Osteoblast (primary cell): ENCODE measurements around the gene ZNF652. TPM values are rescaled to one million over a fixed set of nuclear protein-coding genes. Genes with fewer than 3 reads are reported as not detected.
"Not testable (repeated sequence)": the region's sequence is repeated elsewhere in the genome, so short reads cannot be mapped to it uniquely, and the experiment has no call there.

ENCODE experiments used
- DNase-seq: peaks from one replicate; pipeline ENCODE4 v3.0.0; 2011; ENCODE audit warnings: low spot score, mixed read lengths; ENCODE audit not compliant: insufficient read length; ENCODE audit errors: missing footprints
- H2AFZ ChIP-seq: 2 replicates; pipeline ENCODE4 v1.6.0; 2011; ENCODE audit warnings: mild to moderate bottlenecking, low read length
- H3K27ac ChIP-seq: 2 replicates; pipeline ENCODE4 v1.5.1; 2011; ENCODE audit warnings: mild to moderate bottlenecking, low read depth, low read length, moderate library complexity
- H3K27me3 ChIP-seq: 2 replicates; pipeline ENCODE4 v1.6.0; 2012; ENCODE audit warnings: mild to moderate bottlenecking, control low read depth, inconsistent platforms, low read length, moderate library complexity; ENCODE audit not compliant: insufficient read depth
- H3K36me3 ChIP-seq: 2 replicates; pipeline ENCODE4 v1.5.1; 2011; ENCODE audit warnings: mild to moderate bottlenecking, low read length, control low read depth, moderate library complexity; ENCODE audit not compliant: insufficient read depth
- H3K4me1 ChIP-seq: 2 replicates; pipeline ENCODE4 v1.5.1; 2011; ENCODE audit warnings: mild to moderate bottlenecking, low read length, control low read depth, moderate library complexity; ENCODE audit not compliant: insufficient read depth
- H3K4me2 ChIP-seq: 2 replicates; pipeline ENCODE4 v1.6.0; 2011; ENCODE audit warnings: mild to moderate bottlenecking, low read length; ENCODE audit not compliant: insufficient read depth
- H3K4me3 ChIP-seq: fragments of 200-600 bp; sonication (generic); 3 replicates; pipeline ENCODE4 v1.5.1; 2012; ENCODE audit warnings: mild to moderate bottlenecking, low read length, inconsistent platforms; ENCODE audit not compliant: insufficient read depth
- H3K79me2 ChIP-seq: 2 replicates; pipeline ENCODE4 v1.6.0; 2012; ENCODE audit warnings: mild to moderate bottlenecking, low read length, control low read depth, inconsistent platforms; ENCODE audit not compliant: insufficient read depth
- H3K9me3 ChIP-seq: 2 replicates; pipeline ENCODE4 v1.5.1; 2011; ENCODE audit warnings: low read depth, low read length, control low read depth
- H4K20me1 ChIP-seq: 2 replicates; pipeline ENCODE4 v1.6.0; 2012; ENCODE audit warnings: mild to moderate bottlenecking, low read length, control low read depth; ENCODE audit not compliant: insufficient read depth
- CTCF ChIP-seq: IDR thresholded peaks from 2 replicates; pipeline ENCODE4 v1.5.1; 2011; ENCODE audit warnings: mild to moderate bottlenecking, low read depth, low read length, moderate library complexity; ENCODE audit errors: extremely low read depth
- total RNA-seq: library from RNA; depleted of rRNA; stranded (reverse); fragments of >200 nt; gene quantifications from 2 replicates; pipeline ENCODE4 v1.2.3, GENCODE V29; 2012

The ZNF652 gene
- total RNA-seq, 1 donor = 28.2 TPM

GRCh38 chr17:49365667-49366066 lies 3.6 kb upstream of the ZNF652 start:
- peak; percentile 28 for TF ChIP-seq CTCF
- H3K79me2 ChIP-seq = peaks cover 8% of the 10 kb centered on the region
- no peaks in the 10 kb centered on the region for H3K36me3 ChIP-seq
- H3K27me3 ChIP-seq = no peaks in the 10 kb centered on the region
- no peaks in the 10 kb centered on the region for H3K9me3 ChIP-seq
- no peak overlapping the region for H3K4me2 ChIP-seq
- no peak overlapping the region for H3K4me3 ChIP-seq
- peaks cover 6% of the 10 kb centered on the region for H4K20me1 ChIP-seq
- H3K4me1 ChIP-seq = peaks cover 8% of the 10 kb centered on the region
- no peak overlapping the region for H2AFZ ChIP-seq
- H3K27ac ChIP-seq = no peak overlapping the region
- DNase-seq = peak; percentile 90

GRCh38 chr17:49365126-49365525 lies 3.1 kb upstream of the ZNF652 start:
- peaks cover 13% of the 10 kb centered on the region for H3K4me1 ChIP-seq
- H3K4me3 ChIP-seq, H2AFZ ChIP-seq, H3K27me3 ChIP-seq, DNase-seq, H3K9me3 ChIP-seq, H3K36me3 ChIP-seq, H3K27ac ChIP-seq, H3K4me2 ChIP-seq: not testable (repeated sequence)
- peaks cover 14% of the 10 kb centered on the region for H3K79me2 ChIP-seq
- H4K20me1 ChIP-seq = peaks cover 12% of the 10 kb centered on the region

GRCh38 chr17:49364119-49364518 lies 2.1 kb upstream of the ZNF652 start:
- Histone ChIP-seq H3K27ac (no peak overlapping the region), H3K4me3 (no peak overlapping the region), H3K9me3 (no peaks in the 10 kb centered on the region), H3K4me1 (peaks cover 23% of the 10 kb centered on the region), H2AFZ (no peak overlapping the region), H3K4me2 (no peak overlapping the region), H3K27me3 (no peaks in the 10 kb centered on the region), H4K20me1 (peaks cover 21% of the 10 kb centered on the region), H3K79me2 (peaks cover 24% of the 10 kb centered on the region), H3K36me3 (no peaks in the 10 kb centered on the region)
- TF ChIP-seq CTCF = no peak
- peak; percentile 59 for DNase-seq

GRCh38 chr17:49363251-49363650 lies 1.2 kb upstream of the ZNF652 start:
- no peaks in the 10 kb centered on the region for H3K9me3 ChIP-seq
- peaks cover 32% of the 10 kb centered on the region for H3K4me1 ChIP-seq
- peaks cover 30% of the 10 kb centered on the region for H4K20me1 ChIP-seq
- H2AFZ ChIP-seq = no peak overlapping the region
- no peak overlapping the region for H3K4me3 ChIP-seq
- H3K27ac ChIP-seq = no peak overlapping the region
- TF ChIP-seq CTCF = no peak
- no peaks in the 10 kb centered on the region for H3K36me3 ChIP-seq
- peaks cover 32% of the 10 kb centered on the region for H3K79me2 ChIP-seq
- H3K27me3 ChIP-seq = no peaks in the 10 kb centered on the region
- no peak overlapping the region for H3K4me2 ChIP-seq
- DNase-seq = no peak

- TF ChIP-seq CTCF = no peak
- Histone ChIP-seq H3K9me3 (no peaks in the 10 kb centered on the region), H3K27me3 (no peaks in the 10 kb centered on the region), H3K4me1 (peaks cover 34% of the 10 kb centered on the region), H3K36me3 (no peaks in the 10 kb centered on the region), H3K27ac (peak overlapping the region; percentile 47), H3K4me2 (peak overlapping the region; percentile 81), H3K79me2 (peaks cover 38% of the 10 kb centered on the region), H4K20me1 (peaks cover 35% of the 10 kb centered on the region), H3K4me3 (peak overlapping the region; percentile 95), H2AFZ (peak overlapping the region; percentile 91)
- DNase-seq = peak; percentile 84
These were observed 670 bp upstream of the ZNF652 start for GRCh38 chr17:49362723-49363117.
